ENCODE data around the gene C1orf185.

DNA sequence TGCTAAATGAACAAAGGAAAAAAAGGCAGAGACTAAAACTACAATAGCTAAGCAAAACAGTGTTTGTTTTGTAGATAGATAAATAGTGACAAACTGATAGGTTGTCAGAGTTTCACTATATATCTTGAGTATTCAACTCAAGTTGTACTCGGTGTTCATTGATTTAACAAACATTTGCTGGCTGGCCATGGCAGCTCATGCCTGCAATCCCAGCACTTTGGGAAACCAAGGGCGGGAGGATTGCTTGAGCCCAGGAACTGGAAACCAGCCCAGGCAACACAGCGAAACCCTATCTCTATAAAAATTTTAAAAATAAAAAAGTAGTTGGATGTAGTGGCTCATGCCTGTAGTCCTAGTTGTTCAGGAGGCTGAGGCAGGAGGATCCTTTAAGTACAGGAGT, 17.3 kb downstream of the C1orf185 start:
- TF ChIP-seq RFX5 (IDR thresholded peaks at IDR 0.05; ENCODE audit: low read depth, low read length) (no peak), POLR2A (IDR thresholded peaks at IDR 0.05; ENCODE audit: low read depth, low read length) (no peak)
- TF ChIP-seq, protein P1, sequence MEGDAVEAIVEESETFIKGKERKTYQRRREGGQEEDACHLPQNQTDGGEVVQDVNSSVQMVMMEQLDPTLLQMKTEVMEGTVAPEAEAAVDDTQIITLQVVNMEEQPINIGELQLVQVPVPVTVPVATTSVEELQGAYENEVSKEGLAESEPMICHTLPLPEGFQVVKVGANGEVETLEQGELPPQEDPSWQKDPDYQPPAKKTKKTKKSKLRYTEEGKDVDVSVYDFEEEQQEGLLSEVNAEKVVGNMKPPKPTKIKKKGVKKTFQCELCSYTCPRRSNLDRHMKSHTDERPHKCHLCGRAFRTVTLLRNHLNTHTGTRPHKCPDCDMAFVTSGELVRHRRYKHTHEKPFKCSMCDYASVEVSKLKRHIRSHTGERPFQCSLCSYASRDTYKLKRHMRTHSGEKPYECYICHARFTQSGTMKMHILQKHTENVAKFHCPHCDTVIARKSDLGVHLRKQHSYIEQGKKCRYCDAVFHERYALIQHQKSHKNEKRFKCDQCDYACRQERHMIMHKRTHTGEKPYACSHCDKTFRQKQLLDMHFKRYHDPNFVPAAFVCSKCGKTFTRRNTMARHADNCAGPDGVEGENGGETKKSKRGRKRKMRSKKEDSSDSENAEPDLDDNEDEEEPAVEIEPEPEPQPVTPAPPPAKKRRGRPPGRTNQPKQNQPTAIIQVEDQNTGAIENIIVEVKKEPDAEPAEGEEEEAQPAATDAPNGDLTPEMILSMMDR (conservative IDR thresholded peaks at IDR 0.05; ENCODE audit: low read depth, low read length): no peak
